Spleen (tissue), 7 donors: ENCODE data around the gene GRIN2B.

Source experiments
- POLR2A ChIP-seq, 3 donors: fragments of 450-650 bp; IDR thresholded peaks; one replicate each; pipeline ENCODE4 v1.5.1; 2017; ENCODE audit warnings: antibody characterized with exemption in 3 of 3, mild to moderate bottlenecking in 1 of 3
- POLR2AphosphoS5 ChIP-seq, 3 donors: sonication (generic); formaldehyde crosslinking; IDR thresholded peaks; one replicate each; pipeline ENCODE4 v1.5.1; 2017; ENCODE audit warnings: antibody characterized with exemption in 3 of 3
- TF ChIP-seq, protein P1 (sequence below), 11 experiments: fragments of 200-600 bp in 7 of 11; fragments of 450-650 bp in 4 of 11; sonication (generic) in 4 of 11; IDR thresholded peaks in 8 of 11; conservative IDR thresholded peaks in 3 of 11; 1 replicate in 7 of 11; 2 replicates in 4 of 11; pipeline versions ENCODE4 v1.4.0 to v1.8.0; 2016 to 2021; ENCODE audit warnings: antibody characterized with exemption in 11 of 11, inconsistent platforms in 4 of 11, mild to moderate bottlenecking in 1 of 11
- donor health status: DM: no; HTN: no; CAD: no; lungs with moderate emphysema.
- donor health status: DM: no; HTN: no; CAD: no.
- donor health status: DM: no; HTN: no; CAD: no.

GRCh38 chr12:14024591-14024990, 43.2 kb upstream of the GRIN2B start:
- no peak for TF ChIP-seq POLR2A (IDR thresholded peaks at IDR 0.05)
- TF ChIP-seq, protein P1, sequence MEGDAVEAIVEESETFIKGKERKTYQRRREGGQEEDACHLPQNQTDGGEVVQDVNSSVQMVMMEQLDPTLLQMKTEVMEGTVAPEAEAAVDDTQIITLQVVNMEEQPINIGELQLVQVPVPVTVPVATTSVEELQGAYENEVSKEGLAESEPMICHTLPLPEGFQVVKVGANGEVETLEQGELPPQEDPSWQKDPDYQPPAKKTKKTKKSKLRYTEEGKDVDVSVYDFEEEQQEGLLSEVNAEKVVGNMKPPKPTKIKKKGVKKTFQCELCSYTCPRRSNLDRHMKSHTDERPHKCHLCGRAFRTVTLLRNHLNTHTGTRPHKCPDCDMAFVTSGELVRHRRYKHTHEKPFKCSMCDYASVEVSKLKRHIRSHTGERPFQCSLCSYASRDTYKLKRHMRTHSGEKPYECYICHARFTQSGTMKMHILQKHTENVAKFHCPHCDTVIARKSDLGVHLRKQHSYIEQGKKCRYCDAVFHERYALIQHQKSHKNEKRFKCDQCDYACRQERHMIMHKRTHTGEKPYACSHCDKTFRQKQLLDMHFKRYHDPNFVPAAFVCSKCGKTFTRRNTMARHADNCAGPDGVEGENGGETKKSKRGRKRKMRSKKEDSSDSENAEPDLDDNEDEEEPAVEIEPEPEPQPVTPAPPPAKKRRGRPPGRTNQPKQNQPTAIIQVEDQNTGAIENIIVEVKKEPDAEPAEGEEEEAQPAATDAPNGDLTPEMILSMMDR (IDR thresholded peaks at IDR 0.05 in 8 of 11, conservative IDR thresholded peaks at IDR 0.05 in 3 of 11) = no peak
- TF ChIP-seq POLR2AphosphoS5 (IDR thresholded peaks at IDR 0.05) = no peak
